Measurements from ENCODE around the gene MBD2. TPM values are rescaled to one million over a fixed set of nuclear protein-coding genes. Genes with fewer than 3 reads are reported as not detected.

Gene MBD2
- total RNA-seq, 1 donor from 2014 or later = 102 TPM

DNA sequence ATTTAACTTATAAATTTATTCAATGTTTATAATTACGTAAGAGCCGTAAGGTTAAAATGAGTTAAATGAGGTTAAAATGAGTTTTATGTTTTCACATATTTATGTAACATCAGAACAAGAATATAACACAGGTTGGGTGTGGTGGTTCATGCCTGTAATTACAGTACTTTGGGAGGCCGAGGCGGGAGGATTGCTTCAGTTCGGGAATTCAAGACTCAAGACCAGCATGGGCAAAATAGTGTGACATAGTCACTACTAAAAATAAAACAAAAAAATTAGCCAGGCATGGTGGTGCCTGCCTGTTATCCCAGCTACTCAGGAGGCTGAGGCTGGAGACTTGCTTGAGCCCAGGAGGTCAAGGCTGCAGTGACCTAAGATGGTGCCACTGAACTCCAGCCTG is 9.3 kb upstream of the MBD2 start:
- Histone ChIP-seq H3K4me1 (no peaks in the 10 kb centered on the region), H3K4me3 (no peak overlapping the region), H3K36me3 (no peaks in the 10 kb centered on the region), H3K9me3 (no peaks in the 10 kb centered on the region), H3K27me3 (ENCODE audit: low read depth) (no peaks in the 10 kb centered on the region), H3K27ac (no peak overlapping the region)
- ATAC-seq (no peak), DNase-seq (no peak)
- TF ChIP-seq, protein P1, sequence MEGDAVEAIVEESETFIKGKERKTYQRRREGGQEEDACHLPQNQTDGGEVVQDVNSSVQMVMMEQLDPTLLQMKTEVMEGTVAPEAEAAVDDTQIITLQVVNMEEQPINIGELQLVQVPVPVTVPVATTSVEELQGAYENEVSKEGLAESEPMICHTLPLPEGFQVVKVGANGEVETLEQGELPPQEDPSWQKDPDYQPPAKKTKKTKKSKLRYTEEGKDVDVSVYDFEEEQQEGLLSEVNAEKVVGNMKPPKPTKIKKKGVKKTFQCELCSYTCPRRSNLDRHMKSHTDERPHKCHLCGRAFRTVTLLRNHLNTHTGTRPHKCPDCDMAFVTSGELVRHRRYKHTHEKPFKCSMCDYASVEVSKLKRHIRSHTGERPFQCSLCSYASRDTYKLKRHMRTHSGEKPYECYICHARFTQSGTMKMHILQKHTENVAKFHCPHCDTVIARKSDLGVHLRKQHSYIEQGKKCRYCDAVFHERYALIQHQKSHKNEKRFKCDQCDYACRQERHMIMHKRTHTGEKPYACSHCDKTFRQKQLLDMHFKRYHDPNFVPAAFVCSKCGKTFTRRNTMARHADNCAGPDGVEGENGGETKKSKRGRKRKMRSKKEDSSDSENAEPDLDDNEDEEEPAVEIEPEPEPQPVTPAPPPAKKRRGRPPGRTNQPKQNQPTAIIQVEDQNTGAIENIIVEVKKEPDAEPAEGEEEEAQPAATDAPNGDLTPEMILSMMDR (IDR thresholded peaks at IDR 0.05) = no peak
- intact Hi-C loops (cut with DNase I) = no loop called here

GRCh38 chr18:54233228-54233625 is 8.8 kb upstream of the MBD2 start:
- no peak overlapping the region for H3K4me3 ChIP-seq
- H3K4me1 ChIP-seq = no peaks in the 10 kb centered on the region
- no peak overlapping the region for H3K27ac ChIP-seq
- no peaks in the 10 kb centered on the region for H3K27me3 ChIP-seq (ENCODE audit: low read depth)
- no peaks in the 10 kb centered on the region for H3K36me3 ChIP-seq
- intact Hi-C loops (cut with DNase I) = no loop called here
- DNase-seq (no peak), ATAC-seq (no peak)
- H3K9me3 ChIP-seq = no peaks in the 10 kb centered on the region
- TF ChIP-seq, protein P1 (IDR thresholded peaks at IDR 0.05) = no peak

DNA sequence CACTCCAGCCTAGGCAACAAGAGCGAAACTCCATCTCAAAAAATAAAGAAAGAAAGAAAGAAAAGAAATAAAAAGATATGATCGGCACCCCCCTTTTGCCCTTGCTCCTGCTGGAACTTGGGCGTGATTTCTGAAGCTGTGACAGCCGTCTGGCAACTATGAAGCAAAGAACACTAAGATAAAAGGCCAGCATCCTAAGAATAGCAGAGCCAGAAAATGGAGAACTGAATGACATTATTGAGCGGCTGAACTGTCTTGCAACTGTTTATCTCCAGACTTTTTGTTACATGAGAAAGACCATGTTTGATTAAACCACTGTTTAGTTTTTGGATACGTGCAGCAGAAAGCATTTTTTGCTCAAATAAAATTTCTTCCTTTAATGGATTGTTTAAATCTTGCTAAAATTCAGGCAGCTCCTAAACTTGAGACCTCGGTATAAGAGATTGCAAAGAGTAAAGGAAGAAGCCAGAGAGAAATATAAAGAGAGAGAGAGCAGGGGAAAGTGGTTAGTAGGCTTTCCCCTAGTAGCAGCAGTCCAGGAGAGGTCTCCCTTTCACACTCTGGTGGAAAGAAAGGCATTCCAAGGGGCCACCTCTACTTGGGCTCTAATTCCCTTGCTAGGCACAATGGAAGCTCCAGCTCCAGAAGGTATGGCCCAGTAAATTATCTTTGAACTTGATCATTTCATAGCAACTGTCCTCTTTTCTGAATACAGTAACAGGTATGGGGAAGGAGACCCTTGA is 8.2 kb upstream of the MBD2 start:
- H3K36me3 ChIP-seq = no peaks in the 10 kb centered on the region
- TF ChIP-seq, protein P1 (IDR thresholded peaks at IDR 0.05) = no peak
- no peak for DNase-seq
- H3K9me3 ChIP-seq = no peaks in the 10 kb centered on the region
- no peaks in the 10 kb centered on the region for H3K27me3 ChIP-seq (ENCODE audit: low read depth)
- H3K4me3 ChIP-seq = no peak overlapping the region
- ATAC-seq = no peak
- intact Hi-C loops (cut with DNase I) = no loop called here
- no peaks in the 10 kb centered on the region for H3K4me1 ChIP-seq
- no peak overlapping the region for H3K27ac ChIP-seq

- TF ChIP-seq, protein P1 (IDR thresholded peaks at IDR 0.05) = no peak
- H3K4me3 ChIP-seq = no peak overlapping the region
- no peak for DNase-seq
- H3K27ac ChIP-seq = no peak overlapping the region
- H3K9me3 ChIP-seq = no peaks in the 10 kb centered on the region
- no peaks in the 10 kb centered on the region for H3K27me3 ChIP-seq (ENCODE audit: low read depth)
- ATAC-seq = no peak
- intact Hi-C loops (cut with DNase I) = no loop called here
- no peaks in the 10 kb centered on the region for H3K4me1 ChIP-seq
- H3K36me3 ChIP-seq = no peaks in the 10 kb centered on the region
Observed at GRCh38 chr18:54229421-54230059, 5.1 kb upstream of the MBD2 start.

DNA sequence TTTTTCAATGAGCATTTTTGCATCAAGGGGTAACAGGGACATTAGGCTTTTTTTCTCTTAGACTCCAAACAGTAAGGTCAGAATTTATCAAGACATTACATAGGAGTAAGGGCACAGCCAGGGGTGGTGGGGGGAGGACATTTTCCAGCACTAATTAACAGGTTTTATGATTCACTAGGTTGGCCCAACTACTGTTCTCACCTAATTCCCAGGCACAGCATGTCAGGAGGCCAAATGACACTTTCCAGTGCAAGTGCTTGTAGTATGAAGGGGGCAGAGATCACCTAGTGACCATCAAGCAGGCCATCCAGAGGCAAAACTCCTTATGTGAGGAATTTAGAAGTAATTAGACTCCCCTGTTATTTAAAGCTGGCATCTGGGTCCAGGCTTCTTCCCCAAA is 3.9 kb upstream of the MBD2 start:
- no peak overlapping the region for H3K27ac ChIP-seq
- H3K4me1 ChIP-seq = peaks cover 4% of the 10 kb centered on the region
- H3K4me3 ChIP-seq = no peak overlapping the region
- H3K27me3 ChIP-seq (ENCODE audit: low read depth) = no peaks in the 10 kb centered on the region
- DNase-seq = no peak
- intact Hi-C loops (cut with DNase I) = no loop called here
- TF ChIP-seq, protein P1 (IDR thresholded peaks at IDR 0.05) = no peak
- no peaks in the 10 kb centered on the region for H3K9me3 ChIP-seq
- no peak for ATAC-seq
- H3K36me3 ChIP-seq = no peaks in the 10 kb centered on the region

Data from lower lobe of right lung (tissue), 2 donors.